GM12891 (cell line): ENCODE data around the gene PHEX.

Experiments
- POLR2A ChIP-seq: IDR thresholded peaks from 2 replicates; pipeline ENCODE4 v1.6.1; 2011; ENCODE audit warnings: low read depth, low read length, control low read depth
- POLR2AphosphoS5 ChIP-seq: IDR thresholded peaks from 2 replicates; pipeline ENCODE4 v1.6.1; 2011; ENCODE audit warnings: low read depth, low read length, control low read depth
- TAF1 ChIP-seq: IDR thresholded peaks from 2 replicates; pipeline ENCODE4 v1.6.1; 2011; ENCODE audit warnings: low read depth, low read length, control low read depth

GRCh38 chrX:22165732-22166457, 133.8 kb downstream of the PHEX start:
- TF ChIP-seq POLR2A (no peak), TAF1 (no peak), POLR2AphosphoS5 (no peak)
